ENCODE measurements around the gene AOAH.

Gene AOAH

GRCh38 chr7:36464271-36464670 lies 260.0 kb downstream of the AOAH start:
- Histone ChIP-seq H3K4me3 (replicated peaks; ENCODE audit: insufficient read depth, low read length) (no peak overlapping the region), H3K27me3 (ENCODE audit: insufficient read depth, poor library complexity, severe bottlenecking) (no peaks in the 10 kb centered on the region), H3K27ac (replicated peaks) (no peak overlapping the region)
- DNase-seq (ENCODE audit: low read depth in 1 of 2, low spot score in 1 of 2), result no peak
- no peak for TF ChIP-seq CTCF (IDR thresholded peaks at IDR 0.05; ENCODE audit: insufficient read depth, low read length)
- TF ChIP-seq POLR2AphosphoS5 (IDR thresholded peaks at IDR 0.05; ENCODE audit: low read depth), result no peak
- no peak for TF ChIP-seq GABPA (IDR thresholded peaks at IDR 0.05; ENCODE audit: low read depth)
- no peak for TF ChIP-seq REST (IDR thresholded peaks at IDR 0.05; ENCODE audit: insufficient replicate concordance, low read depth)
- no peak for TF ChIP-seq SPI1 (IDR thresholded peaks at IDR 0.05; ENCODE audit: borderline replicate concordance, low read depth)
